Upper lobe of left lung (tissue), 6 donors: ENCODE measurements around the gene UST. TPM values are rescaled to one million over a fixed set of nuclear protein-coding genes. Genes with fewer than 3 reads are reported as not detected.
"Not testable (repeated sequence)": the region's sequence is repeated elsewhere in the genome, so short reads cannot be mapped to it uniquely, and the experiment has no call there.

Source experiments
- ATAC-seq, 2 donors: fragments of 200-7000 bp; cut with Tn5 transposase; one replicate each; pipeline ENCODE4 v1.9.1; 2022; ENCODE audit warnings: mild to moderate bottlenecking in 2 of 2, moderate library complexity in 2 of 2; ENCODE audit not compliant: low FRiP score in 2 of 2
- DNase-seq, 2 donors: peaks; one replicate each; pipeline ENCODE4 v3.0.0-alpha.2; 2019 to 2020
- H3K27ac ChIP-seq, 4 donors: fragments of 200-600 bp; sonication (generic); one replicate each; pipeline ENCODE4 v1.5.1; 2016 to 2019
- H3K27me3 ChIP-seq, 4 donors: fragments of 200-600 bp; sonication (generic); one replicate each; pipeline ENCODE4 v1.5.1; 2017 to 2019
- H3K36me3 ChIP-seq, 4 donors: fragments of 200-600 bp; sonication (generic); one replicate each; pipeline ENCODE4 v1.5.1; 2016 to 2019
- H3K4me1 ChIP-seq, 4 donors: fragments of 200-600 bp; sonication (generic); one replicate each; pipeline ENCODE4 v1.5.1; 2018 to 2019
- H3K4me3 ChIP-seq, 4 donors: fragments of 200-600 bp; sonication (generic); one replicate each; pipeline ENCODE4 v1.5.1; 2017 to 2019; ENCODE audit warnings: mild to moderate bottlenecking in 2 of 4, moderate library complexity in 1 of 4
- H3K9me3 ChIP-seq, 4 donors: fragments of 200-600 bp; sonication (generic); one replicate each; pipeline ENCODE4 v1.5.1; 2018 to 2019
- EP300 ChIP-seq, 4 donors: sonication (generic); formaldehyde crosslinking; IDR thresholded peaks; one replicate each; pipeline ENCODE4 v1.5.1; 2017; ENCODE audit warnings: antibody characterized with exemption in 4 of 4, control low read depth in 2 of 4
- POLR2A ChIP-seq, 4 donors: fragments of 450-650 bp; IDR thresholded peaks; one replicate each; pipeline ENCODE4 v1.5.1; 2016 to 2017; ENCODE audit warnings: antibody characterized with exemption in 4 of 4, mild to moderate bottlenecking in 2 of 4
- POLR2AphosphoS5 ChIP-seq, 2 donors: sonication (generic); formaldehyde crosslinking; IDR thresholded peaks; one replicate each; pipeline ENCODE4 v1.5.1; 2017; ENCODE audit warnings: antibody characterized with exemption in 2 of 2
- WGBS, 2 donors: methylation state at CpG; one replicate each; pipeline ENCODE4 v1.1.5; 2017 to 2018; 5-methylcytosine and 5-hydroxymethylcytosine counted together
- total RNA-seq, 6 donors: library from RNA; depleted of rRNA in 4 of 6; stranded (reverse); fragments of >200 nt in 4 of 6; gene quantifications; one replicate each; pipeline versions ENCODE4 v1.1.0 to v1.2.1, GENCODE V29; 2016 to 2021
- TF ChIP-seq, protein P1 (sequence below), 6 experiments: fragments of 450-650 bp in 4 of 6; fragments of 200-600 bp in 2 of 6; sonication (generic) in 2 of 6; IDR thresholded peaks; one replicate each; pipeline ENCODE4 v1.5.1; 2016 to 2019; ENCODE audit warnings: antibody characterized with exemption in 6 of 6
- donor health status: DM: no; HTN: no; CAD: no; lungs with moderate emphysema.
- donor health status: DM: no; HTN: yes; CAD: no; lungs with severe emphysema.

UST gene
- total RNA-seq, 6 donors from 2014 or later, result 10.2 to 21.6 (median 14.2) TPM

DNA sequence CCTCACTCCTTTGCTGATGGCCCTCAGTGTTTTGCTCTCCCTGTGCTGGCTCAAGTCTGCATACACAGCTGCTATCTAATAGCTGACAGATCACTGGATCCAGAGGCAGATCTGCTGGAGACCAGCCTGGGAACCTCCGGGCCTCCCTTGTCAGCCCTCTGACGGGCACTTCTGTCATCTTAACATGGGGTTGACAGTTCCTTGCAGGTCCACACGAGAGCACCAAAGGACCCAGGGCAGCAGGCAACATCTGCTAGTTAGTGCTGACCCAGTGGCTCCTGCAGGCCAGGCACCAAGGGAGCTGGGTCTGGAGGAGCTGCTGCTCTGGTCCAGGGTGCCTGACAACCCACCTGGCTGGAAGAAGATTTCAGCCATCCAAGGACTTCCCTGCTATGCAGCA lies 208.1 kb downstream of the UST start:
- H3K4me3 ChIP-seq, result no peak overlapping the region
- no peaks in the 10 kb centered on the region for H3K9me3 ChIP-seq
- H3K27me3 ChIP-seq, result no peaks in the 10 kb centered on the region
- H3K36me3 ChIP-seq, result no peaks in the 10 kb centered on the region
- no peak overlapping the region for H3K27ac ChIP-seq
- 54 to 56% methylated on average over 3 of the region's 3 CpGs for WGBS, 2 donors
- H3K4me1 ChIP-seq, result no peaks in the 10 kb centered on the region
- DNase-seq, result no peak
- ATAC-seq, result no peak
- TF ChIP-seq POLR2AphosphoS5 (IDR thresholded peaks at IDR 0.05) (no peak), POLR2A (IDR thresholded peaks at IDR 0.05) (no peak), EP300 (IDR thresholded peaks at IDR 0.05) (no peak)
- TF ChIP-seq, protein P1, sequence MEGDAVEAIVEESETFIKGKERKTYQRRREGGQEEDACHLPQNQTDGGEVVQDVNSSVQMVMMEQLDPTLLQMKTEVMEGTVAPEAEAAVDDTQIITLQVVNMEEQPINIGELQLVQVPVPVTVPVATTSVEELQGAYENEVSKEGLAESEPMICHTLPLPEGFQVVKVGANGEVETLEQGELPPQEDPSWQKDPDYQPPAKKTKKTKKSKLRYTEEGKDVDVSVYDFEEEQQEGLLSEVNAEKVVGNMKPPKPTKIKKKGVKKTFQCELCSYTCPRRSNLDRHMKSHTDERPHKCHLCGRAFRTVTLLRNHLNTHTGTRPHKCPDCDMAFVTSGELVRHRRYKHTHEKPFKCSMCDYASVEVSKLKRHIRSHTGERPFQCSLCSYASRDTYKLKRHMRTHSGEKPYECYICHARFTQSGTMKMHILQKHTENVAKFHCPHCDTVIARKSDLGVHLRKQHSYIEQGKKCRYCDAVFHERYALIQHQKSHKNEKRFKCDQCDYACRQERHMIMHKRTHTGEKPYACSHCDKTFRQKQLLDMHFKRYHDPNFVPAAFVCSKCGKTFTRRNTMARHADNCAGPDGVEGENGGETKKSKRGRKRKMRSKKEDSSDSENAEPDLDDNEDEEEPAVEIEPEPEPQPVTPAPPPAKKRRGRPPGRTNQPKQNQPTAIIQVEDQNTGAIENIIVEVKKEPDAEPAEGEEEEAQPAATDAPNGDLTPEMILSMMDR (IDR thresholded peaks at IDR 0.05), result no peak

DNA sequence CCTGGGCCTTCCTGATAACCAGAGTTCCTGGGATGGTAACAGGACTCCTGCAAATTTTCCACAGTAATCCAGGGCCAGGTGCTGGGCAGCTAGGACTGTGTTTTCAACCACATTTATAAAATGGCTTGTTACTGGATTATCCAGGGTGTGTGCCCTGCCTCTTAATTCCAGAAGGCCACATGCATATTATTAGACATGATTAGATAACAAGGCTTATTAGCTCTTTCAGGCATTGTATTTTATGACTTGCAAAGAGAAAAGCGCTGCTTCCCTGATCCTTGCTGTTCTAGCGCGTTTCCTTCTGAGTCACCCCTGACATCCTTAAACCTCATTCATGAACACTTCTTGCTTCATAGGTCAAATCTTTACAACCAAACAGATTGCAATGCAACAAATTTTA lies 208.6 kb downstream of the UST start:
- DNase-seq, result no peak
- TF ChIP-seq, protein P1 (IDR thresholded peaks at IDR 0.05), result no peak
- TF ChIP-seq EP300 (IDR thresholded peaks at IDR 0.05) (no peak), POLR2AphosphoS5 (IDR thresholded peaks at IDR 0.05) (no peak), POLR2A (IDR thresholded peaks at IDR 0.05) (no peak)
- H3K9me3 ChIP-seq, result no peaks in the 10 kb centered on the region
- ATAC-seq, result no peak
- H3K36me3 ChIP-seq, result no peaks in the 10 kb centered on the region
- H3K4me1 ChIP-seq, result no peaks in the 10 kb centered on the region
- H3K4me3 ChIP-seq, result no peak overlapping the region
- WGBS, 2 donors, result 91 to 93% methylated on average over 3 of the region's 3 CpGs
- no peak overlapping the region for H3K27ac ChIP-seq
- H3K27me3 ChIP-seq, result no peaks in the 10 kb centered on the region

DNA sequence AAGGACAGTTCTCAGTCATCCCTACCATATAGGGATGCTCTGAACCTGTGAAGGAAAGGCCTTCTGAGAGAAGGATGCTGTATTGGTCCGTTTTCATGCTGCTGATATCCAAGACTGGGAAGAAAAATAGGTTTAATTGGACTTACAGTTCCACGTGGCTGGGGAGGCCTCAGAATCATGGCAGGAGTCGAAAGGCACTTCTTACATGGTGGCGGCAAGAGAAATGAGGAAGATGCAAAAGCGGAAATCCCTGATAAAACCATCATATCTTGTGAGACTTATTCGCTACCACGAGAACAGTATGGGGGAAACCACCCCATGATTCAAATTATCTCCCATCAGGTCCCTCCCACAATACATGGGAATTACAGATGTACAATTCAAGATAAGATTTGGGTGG lies 209.3 kb downstream of the UST start:
- H3K4me3 ChIP-seq, H3K4me1 ChIP-seq, DNase-seq, H3K27ac ChIP-seq, H3K27me3 ChIP-seq, H3K9me3 ChIP-seq, H3K36me3 ChIP-seq, ATAC-seq: not testable (repeated sequence)
- WGBS, 2 donors, result 92% methylated on average over 7 of the region's 7 CpGs

DNA sequence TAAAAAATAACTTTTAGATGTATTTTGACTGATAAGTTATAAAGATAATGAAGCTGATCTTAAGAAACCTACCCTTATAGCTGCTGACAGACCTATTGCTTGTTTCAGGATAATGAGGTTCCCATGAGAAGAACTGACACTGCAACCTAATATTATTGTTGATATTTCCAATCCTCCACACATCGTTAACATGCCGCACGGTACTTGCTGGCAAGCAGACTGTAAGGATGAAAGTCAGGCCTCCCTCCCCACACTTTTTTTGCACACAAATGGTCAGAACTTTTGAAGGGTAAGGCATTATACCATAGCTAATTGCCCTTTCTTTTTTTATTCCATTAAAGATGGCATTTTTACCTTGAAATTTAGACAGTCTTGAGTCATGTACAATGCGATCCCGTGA lies 210.9 kb downstream of the UST start:
- no peaks in the 10 kb centered on the region for H3K9me3 ChIP-seq
- TF ChIP-seq, protein P1 (IDR thresholded peaks at IDR 0.05), result no peak
- TF ChIP-seq POLR2AphosphoS5 (IDR thresholded peaks at IDR 0.05) (no peak), EP300 (IDR thresholded peaks at IDR 0.05) (no peak), POLR2A (IDR thresholded peaks at IDR 0.05) (no peak)
- H3K27me3 ChIP-seq, result no peaks in the 10 kb centered on the region
- H3K4me3 ChIP-seq, result no peak overlapping the region
- H3K27ac ChIP-seq, result no peak overlapping the region
- DNase-seq, result no peak
- 83 to 86% methylated on average over 5 of the region's 5 CpGs for WGBS, 2 donors
- no peak for ATAC-seq
- no peaks in the 10 kb centered on the region for H3K36me3 ChIP-seq
- no peaks in the 10 kb centered on the region for H3K4me1 ChIP-seq

DNA sequence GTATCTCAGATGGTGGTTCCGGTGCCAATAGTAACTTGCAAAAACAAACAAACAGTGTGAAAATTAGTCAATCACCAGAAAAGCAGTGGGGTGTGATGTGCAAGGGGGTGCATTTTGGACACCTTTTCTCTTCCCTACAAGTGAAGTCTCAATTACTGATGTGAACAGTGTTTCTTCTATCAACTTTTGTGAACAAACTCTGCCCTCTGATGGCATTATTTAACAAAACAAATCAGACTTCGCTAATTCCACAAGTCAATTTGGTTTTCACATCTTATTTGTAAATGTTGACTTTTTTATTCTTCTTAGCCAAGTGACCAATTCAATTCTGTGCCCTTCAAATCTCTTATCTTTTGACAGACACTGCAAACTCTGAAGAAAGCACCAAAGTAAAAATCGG lies 212.2 kb downstream of the UST start:
- H3K27ac ChIP-seq, result no peak overlapping the region
- DNase-seq, result no peak
- TF ChIP-seq POLR2AphosphoS5 (IDR thresholded peaks at IDR 0.05), result no peak
- no peak overlapping the region for H3K4me3 ChIP-seq
- no peaks in the 10 kb centered on the region for H3K4me1 ChIP-seq
- H3K27me3 ChIP-seq, result no peaks in the 10 kb centered on the region
- no peaks in the 10 kb centered on the region for H3K9me3 ChIP-seq
- H3K36me3 ChIP-seq, result no peaks in the 10 kb centered on the region
- no peak for ATAC-seq
- 59 to 65% methylated on average over 3 of the region's 3 CpGs for WGBS, 2 donors

DNA sequence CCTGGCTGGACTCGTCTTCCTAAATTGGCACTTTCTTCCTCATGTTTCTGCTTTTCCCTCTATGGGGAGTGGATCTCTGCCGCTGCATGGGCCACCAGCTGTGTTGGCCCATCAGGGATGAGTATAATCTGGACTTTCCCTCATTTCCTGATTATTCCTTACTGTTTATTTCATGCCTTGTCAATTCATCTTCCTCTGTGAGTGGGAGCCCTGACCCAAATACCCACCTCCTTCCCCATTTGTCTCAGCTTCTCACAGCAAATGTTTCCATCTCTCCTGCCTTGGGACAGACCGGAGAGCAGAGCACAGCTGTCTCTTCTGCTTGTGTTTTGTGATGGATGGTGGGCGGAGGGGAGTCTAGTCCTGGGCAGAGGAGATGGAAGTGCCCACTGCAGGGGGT lies 212.7 kb downstream of the UST start:
- no peaks in the 10 kb centered on the region for H3K4me1 ChIP-seq
- no peak overlapping the region for H3K4me3 ChIP-seq
- 57 to 65% methylated on average over 4 of the region's 4 CpGs for WGBS, 2 donors
- H3K27me3 ChIP-seq, result no peaks in the 10 kb centered on the region
- TF ChIP-seq EP300 (IDR thresholded peaks at IDR 0.05), result no peak
- ATAC-seq (no peak), DNase-seq (no peak)
- no peak overlapping the region for H3K27ac ChIP-seq
- H3K36me3 ChIP-seq, result no peaks in the 10 kb centered on the region
- H3K9me3 ChIP-seq, result no peaks in the 10 kb centered on the region
